ACHN (cell line): ENCODE results near the gene SLC24A3.
"Not testable (repeated sequence)": the region's sequence is repeated elsewhere in the genome, so short reads cannot be mapped to it uniquely, and the experiment has no call there.

Source experiments
- DNase-seq: peaks from one replicate; pipeline ENCODE4 v3.0.0-alpha.2; 2015
- in situ Hi-C: cut with HindIII; loops from 2 replicates; pipeline ENCODE4 v1.10.0; 2017; ENCODE audit warnings: low sequenced_read_pairs, low pct_ligation_motif_present, low pct_unique_long_range_greater_than_20kb

The SLC24A3 gene

GRCh38 chr20:19742974-19743639 lies 530.7 kb downstream of the SLC24A3 start:
- DNase-seq: no peak

DNA sequence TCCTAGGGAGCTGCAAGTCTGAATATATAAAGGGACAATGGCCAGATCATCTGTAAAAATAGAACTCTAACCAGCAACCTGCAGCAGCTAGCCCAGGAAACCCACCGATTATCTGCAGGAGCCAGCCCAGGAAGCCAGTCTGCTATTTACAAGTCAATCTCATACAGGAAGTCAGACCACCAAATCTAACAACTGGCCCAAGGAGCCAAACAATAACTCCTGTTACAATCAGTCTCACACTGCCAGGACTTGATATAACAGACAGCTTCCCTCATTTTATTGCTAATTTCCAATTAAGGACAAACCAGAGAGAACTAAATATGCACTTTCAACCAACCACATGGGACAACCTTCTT lies 531.2 kb downstream of the SLC24A3 start:
- in situ Hi-C loops: no loop called here

More at GRCh38 chr20:19742974-19743639, 530.7 kb downstream of the SLC24A3 start:
- in situ Hi-C loops: no loop called here

DNA sequence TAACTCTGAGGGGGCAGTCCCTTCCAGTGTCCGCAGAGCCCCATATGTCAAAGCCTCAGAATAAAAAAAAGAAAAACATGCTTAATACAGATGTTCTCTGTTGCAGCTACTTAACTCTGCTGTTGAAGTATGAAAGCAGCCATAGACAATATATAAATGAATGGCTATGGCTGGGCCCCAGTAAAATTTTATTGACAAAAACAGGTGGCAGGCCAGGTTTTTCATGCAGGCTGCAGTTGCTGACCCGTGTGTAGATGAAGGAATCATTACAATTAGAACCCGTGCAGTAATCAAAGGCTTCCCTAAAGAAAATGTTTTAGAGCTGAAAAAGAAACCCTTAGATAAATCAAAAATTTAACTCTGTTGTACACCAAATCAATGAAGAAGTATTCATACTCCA lies 532.7 kb downstream of the SLC24A3 start:
- DNase-seq: no peak
- in situ Hi-C loops: no loop called here

More for the DNA sequence above, 531.2 kb downstream of the SLC24A3 start:
- no peak for DNase-seq

DNA sequence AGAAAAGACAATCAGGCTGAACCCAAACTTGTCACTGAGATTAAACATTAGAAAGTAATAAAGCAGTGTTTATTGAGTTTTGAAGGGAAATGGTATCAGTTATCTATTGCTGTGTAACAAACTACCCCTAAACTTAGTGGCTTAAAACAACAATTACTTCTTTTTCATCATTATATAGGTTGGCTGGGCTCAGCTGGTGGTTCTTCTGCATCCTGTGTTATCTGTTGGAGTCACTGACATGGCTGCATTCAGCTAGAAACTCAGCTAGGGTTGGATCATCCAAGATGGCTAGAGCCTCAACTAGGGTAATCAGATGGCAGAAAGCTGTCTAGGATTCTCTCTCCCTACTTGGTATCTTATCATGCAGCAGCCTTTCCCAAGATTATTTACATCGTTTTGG lies 533.1 kb downstream of the SLC24A3 start:
- in situ Hi-C loops: no loop called here
- DNase-seq: no peak

DNA sequence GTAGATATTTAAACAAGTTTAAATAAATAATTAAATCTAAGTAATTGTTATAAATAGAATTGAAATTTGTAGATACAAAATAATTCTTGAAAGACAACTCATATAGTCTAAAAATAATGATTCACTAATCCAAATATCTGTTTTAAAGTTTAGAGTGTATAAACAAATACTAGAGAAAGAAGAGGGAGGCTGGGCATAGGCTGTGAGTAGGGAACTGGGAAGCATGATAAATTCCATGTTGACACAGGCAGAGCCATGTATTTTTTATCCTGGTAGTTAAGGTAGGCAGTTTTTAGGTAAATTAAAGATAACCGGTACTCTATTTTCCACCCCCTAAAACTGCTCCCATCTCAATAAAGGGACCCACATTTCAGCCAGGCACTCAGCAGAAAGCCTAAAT lies 534.0 kb downstream of the SLC24A3 start:
- no peak for DNase-seq
- in situ Hi-C loops: no loop called here

GRCh38 chr20:19747903-19748302 lies 535.5 kb downstream of the SLC24A3 start:
- no peak for DNase-seq
- in situ Hi-C loops: no loop called here

DNA sequence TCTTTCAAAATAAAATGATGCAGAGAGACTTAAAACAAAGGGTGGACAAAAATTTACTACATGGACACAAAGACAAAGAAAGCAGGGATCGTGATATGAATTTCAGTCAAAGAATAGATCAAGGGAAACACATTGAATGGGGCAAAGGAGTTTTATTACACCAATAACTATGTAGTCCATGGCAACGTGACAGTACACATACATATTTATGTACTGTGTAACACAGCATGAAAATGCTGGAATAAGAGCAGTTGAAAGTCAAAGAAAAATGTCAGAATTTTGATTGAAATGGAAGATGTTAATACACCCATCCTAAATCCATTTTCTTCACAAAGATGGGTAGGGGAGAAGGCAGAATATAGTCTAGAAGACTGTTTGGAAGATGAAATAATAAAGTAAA lies 536.2 kb downstream of the SLC24A3 start:
- in situ Hi-C loops: no loop called here

GRCh38 chr20:19749618-19750071 lies 537.2 kb downstream of the SLC24A3 start:
- DNase-seq: no peak
- in situ Hi-C loops: no loop called here

More for the DNA sequence above, 536.2 kb downstream of the SLC24A3 start:
- no peak for DNase-seq

DNA sequence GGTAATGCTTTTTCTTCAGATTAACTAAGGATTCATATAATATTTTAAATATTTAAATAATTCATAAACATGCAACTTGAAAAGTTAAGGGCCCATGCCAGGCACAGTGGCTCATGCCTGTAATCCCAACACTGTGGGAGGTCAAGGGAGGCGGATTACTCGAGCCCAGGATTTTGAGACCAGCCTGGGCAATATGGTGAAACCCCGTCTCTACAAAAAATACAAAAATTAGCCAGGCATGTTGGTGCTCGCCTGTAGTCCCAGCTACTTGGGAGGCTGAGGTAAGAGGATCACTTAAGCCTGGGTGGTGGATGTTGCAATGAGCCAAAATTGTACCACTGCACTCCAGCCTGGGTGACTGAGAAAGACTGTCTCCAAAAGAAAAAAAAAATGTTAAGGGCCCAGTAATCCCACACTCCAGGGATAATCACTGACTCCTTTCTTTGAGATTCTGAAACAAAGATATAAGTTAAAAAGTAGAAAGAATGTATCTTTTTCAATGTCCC lies 537.7 kb downstream of the SLC24A3 start:
- in situ Hi-C loops: no loop called here
- DNase-seq: no peak

GRCh38 chr20:19750907-19751636 lies 538.6 kb downstream of the SLC24A3 start:
- no peak for DNase-seq

DNA sequence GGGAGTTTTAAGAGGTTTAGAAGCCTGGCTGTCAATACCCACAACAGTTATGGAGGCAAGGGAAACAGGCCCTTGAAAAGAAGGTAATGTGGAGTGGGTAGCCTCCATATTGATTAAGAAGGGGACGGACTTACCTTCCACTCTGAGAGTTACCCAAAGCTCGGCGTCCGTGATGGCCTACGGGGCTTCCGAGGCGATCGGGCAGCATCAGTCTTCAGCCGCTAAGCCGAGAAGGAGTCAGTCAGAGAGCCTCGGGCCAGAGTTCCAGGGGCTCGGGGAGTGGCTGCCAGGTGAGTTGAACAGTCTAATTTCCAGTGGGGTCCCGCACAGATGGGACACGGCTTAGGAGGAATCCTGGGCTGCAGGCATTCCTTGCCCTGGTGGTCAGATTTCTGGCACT lies 541.8 kb downstream of the SLC24A3 start:
- in situ Hi-C loops, DNase-seq: not testable (repeated sequence)

More at GRCh38 chr20:19750907-19751636, 538.6 kb downstream of the SLC24A3 start:
- in situ Hi-C loops: no loop called here

DNA sequence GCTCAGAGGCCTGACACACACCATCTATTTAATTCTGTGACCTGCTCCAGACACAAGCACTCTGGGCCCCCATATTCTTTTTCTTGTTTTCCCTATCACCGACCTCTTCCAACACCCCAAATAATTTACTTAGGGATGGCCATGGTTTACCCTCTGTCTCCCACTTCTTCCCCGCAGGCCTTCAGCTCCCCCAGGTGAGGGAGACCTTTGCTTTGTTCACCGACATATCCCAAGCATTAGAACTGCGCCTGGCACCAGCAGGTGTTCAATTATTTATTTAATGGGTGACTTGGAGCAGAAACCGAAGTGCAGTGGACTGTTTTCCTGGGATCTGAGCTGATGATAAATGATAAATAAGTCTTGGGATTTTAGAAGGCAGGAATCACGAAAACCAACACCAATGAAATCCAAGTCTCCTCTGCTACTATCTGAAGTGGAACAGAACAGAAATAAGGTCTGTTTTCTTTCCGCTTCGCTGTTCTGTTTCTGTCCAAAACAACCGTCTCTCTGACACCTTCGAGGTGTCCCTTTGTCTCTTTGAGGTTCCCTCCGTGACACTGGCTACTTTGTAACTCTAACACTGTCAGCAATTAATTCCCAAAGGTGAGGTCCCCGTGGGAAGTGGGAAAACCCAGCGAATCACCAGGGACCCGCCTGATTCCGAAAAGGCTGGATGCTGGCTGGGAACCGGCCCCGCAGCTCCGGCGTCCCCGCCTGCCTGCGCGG lies 544.5 kb downstream of the SLC24A3 start:
- DNase-seq: peak; percentile 6
- in situ Hi-C loops: no loop called here

DNA sequence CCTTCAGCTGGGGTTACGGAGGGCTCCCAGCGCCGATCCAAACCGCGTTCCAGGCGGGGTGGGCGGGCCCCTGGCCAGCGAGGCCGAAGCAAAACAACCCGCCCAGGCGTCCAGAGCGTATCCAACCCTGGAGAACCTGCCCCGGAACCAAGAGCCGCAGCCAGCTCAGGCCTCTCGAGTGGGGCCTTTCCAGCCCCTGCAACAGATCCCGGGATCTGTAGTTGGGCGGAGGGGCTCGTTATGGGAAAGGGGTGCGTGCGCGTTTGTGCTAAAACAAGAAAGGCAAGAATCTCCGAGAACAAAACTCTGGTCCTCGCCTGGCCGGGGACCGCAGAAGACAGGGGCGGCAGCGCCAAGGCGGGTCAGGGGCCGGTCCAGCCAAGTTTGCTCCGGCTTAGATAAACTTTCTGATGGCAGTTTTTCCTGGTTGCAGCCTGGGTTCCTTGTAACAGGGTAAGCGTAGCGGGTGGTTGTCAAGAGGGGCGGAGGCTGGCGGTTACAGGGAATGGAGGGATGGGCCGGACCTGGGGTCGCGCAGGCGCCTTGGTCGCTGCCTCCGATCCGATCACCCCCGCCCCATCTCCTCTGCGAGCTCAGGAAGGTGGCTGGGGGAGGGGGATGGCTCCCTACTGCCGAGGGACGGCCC lies 545.2 kb downstream of the SLC24A3 start:
- peak; percentile 87 for DNase-seq
- in situ Hi-C loops: no loop called here

- in situ Hi-C loops: no loop called here
- no peak for DNase-seq
Measured at GRCh38 chr20:19758133-19758500, 545.7 kb downstream of the SLC24A3 start, which contains the start of gene RIN2. RIN2 (plus strand) TSS chr20:19758258; CDS start chr20:19889602, 131,344 bp downstream.

DNA sequence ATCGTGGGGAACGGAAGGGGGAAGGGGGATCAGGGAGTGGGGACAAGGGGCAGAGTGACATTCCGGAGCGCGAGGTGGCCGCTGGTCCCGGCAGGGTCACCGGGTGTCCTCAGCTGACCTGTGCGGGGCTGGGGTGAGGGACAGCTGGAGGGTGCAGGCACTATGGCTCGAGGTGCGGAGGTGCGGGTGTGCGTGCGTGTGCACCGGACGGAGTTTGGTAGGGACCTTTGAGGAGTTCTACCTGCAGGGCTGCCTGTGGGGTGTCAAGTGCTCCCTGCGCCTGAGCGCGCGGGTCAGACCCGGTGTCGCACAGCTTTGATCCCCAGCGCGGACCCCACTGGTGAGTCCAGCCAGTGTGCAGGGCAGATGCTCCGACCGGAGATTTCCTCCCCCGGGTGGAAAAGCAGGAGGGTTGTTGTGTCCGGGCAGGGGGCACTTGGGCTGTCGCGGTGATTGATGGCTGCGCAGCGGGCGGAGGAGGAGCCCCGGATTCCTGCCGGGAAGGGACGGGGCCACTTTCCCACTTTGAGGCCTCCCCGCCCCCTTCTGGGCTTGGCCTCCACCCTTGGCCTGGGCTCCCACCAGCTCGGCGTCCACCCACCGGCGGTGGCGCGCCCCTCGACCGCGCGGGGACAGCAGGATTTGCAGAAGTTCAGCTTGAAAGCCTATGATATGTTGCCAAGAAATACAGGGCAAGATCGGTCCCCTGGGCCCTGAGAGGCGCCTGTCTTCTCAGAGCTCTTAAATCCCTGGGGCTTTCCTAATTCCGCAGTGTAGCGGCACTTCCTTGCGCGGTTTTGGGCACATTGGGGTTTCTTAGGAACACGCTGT lies 546.3 kb downstream of the SLC24A3 start:
- no peak for DNase-seq
- in situ Hi-C loops: no loop called here

DNA sequence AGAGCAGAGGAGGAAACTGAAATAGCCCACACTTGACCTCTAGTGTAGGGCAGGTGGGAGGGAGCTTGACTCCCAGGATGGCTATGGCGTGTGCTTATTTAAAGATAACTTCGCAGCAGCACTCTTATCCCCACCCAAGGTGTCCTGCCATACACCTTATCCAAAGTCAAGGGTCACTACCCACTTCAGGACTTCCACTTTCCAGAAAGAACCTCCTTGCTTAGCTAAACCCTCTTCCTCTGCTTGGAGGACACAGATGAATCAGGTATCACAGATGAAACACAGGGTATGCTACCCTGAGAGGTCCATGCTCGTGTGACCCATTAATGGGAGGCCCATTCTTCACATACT lies 547.9 kb downstream of the SLC24A3 start:
- in situ Hi-C loops: no loop called here
- DNase-seq: no peak

DNA sequence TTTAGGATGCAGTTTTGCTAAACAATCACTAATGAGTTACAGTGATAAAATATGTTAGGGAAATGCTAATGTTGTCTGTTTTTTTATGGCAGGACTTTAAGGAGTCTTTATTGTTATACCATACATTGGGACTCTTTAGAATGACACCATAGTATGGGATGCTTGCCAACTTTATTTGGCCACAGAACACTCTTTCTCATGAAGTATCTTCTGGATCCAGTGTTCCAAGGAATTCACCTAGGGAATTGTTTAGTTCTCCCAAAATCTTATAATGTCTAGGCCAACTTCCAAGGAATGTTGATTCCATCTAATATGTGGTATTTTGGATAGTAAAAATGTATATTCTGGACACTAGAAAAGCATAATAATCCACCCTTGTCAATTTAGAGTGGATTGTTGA lies 548.9 kb downstream of the SLC24A3 start:
- in situ Hi-C loops: no loop called here
- DNase-seq: no peak

GRCh38 chr20:19761841-19762240 lies 549.4 kb downstream of the SLC24A3 start:
- in situ Hi-C loops: no loop called here
- no peak for DNase-seq
